ENCODE measurements around the gene ZFHX3. TPM values are rescaled to one million over a fixed set of nuclear protein-coding genes. Genes with fewer than 3 reads are reported as not detected.
A peak's percentile ranks its signal among the peaks of the same experiment; 100 is the strongest.

ZFHX3 gene
- total and polyA plus RNA-seq, 2 experiments from 2014 or later = 6.7 to 12.2 TPM

GRCh38 chr16:73052576-73052975 lies 4.6 kb upstream of the ZFHX3 start:
- H3K9me3 ChIP-seq (ENCODE audit: low read depth) = no peaks in the 10 kb centered on the region
- peaks cover 66% of the 10 kb centered on the region for H3K4me1 ChIP-seq (ENCODE audit: low read depth)
- no peak for DNase-seq (ENCODE audit: low read depth in 1 of 2, low spot score in 1 of 2)
- no peaks in the 10 kb centered on the region for H3K36me3 ChIP-seq
- no peak for TF ChIP-seq CTCF (IDR thresholded peaks at IDR 0.05; ENCODE audit: low read depth, low read length)
- H3K4me3 ChIP-seq = no peak overlapping the region
- H3K27me3 ChIP-seq = peaks cover 70% of the 10 kb centered on the region
- no peak overlapping the region for H3K27ac ChIP-seq

GRCh38 chr16:73051961-73052360 lies 4.0 kb upstream of the ZFHX3 start:
- no peak overlapping the region for H3K4me3 ChIP-seq
- no peaks in the 10 kb centered on the region for H3K36me3 ChIP-seq
- DNase-seq (ENCODE audit: low read depth in 1 of 2, low spot score in 1 of 2) = no peak
- peaks cover 64% of the 10 kb centered on the region for H3K27me3 ChIP-seq
- no peak for TF ChIP-seq CTCF (IDR thresholded peaks at IDR 0.05; ENCODE audit: low read depth, low read length)
- peaks cover 68% of the 10 kb centered on the region for H3K4me1 ChIP-seq (ENCODE audit: low read depth)
- no peak overlapping the region for H3K27ac ChIP-seq
- no peaks in the 10 kb centered on the region for H3K9me3 ChIP-seq (ENCODE audit: low read depth)

- no peak for TF ChIP-seq CTCF (IDR thresholded peaks at IDR 0.05; ENCODE audit: low read depth, low read length)
- Histone ChIP-seq H3K27me3 (peaks cover 57% of the 10 kb centered on the region), H3K9me3 (ENCODE audit: low read depth) (no peaks in the 10 kb centered on the region), H3K36me3 (no peaks in the 10 kb centered on the region), H3K27ac (peak overlapping the region; percentile 72), H3K4me1 (ENCODE audit: low read depth) (peaks cover 68% of the 10 kb centered on the region), H3K4me3 (no peak overlapping the region)
- DNase-seq (ENCODE audit: low read depth in 1 of 2, low spot score in 1 of 2) = no peak
Measured at GRCh38 chr16:73051226-73051625, 3.3 kb upstream of the ZFHX3 start.

- peaks cover 49% of the 10 kb centered on the region for H3K27me3 ChIP-seq
Measured at GRCh38 chr16:73050201-73051099, 2.5 kb upstream of the ZFHX3 start.

GRCh38 chr16:73049511-73049910 lies 1.6 kb upstream of the ZFHX3 start:
- Histone ChIP-seq H3K4me3 (no peak overlapping the region), H3K27ac (no peak overlapping the region), H3K9me3 (ENCODE audit: low read depth) (no peaks in the 10 kb centered on the region), H3K36me3 (no peaks in the 10 kb centered on the region), H3K27me3 (peaks cover 39% of the 10 kb centered on the region), H3K4me1 (ENCODE audit: low read depth) (peaks cover 62% of the 10 kb centered on the region)
- no peak for DNase-seq (ENCODE audit: low read depth in 1 of 2, low spot score in 1 of 2)
- TF ChIP-seq CTCF (IDR thresholded peaks at IDR 0.05; ENCODE audit: low read depth, low read length) = no peak

More at GRCh38 chr16:73050201-73051099, 2.5 kb upstream of the ZFHX3 start:
- DNase-seq (ENCODE audit: low read depth in 1 of 2, low spot score in 1 of 2) = no peak
- H3K4me1 ChIP-seq (ENCODE audit: low read depth) = peaks cover 69% of the 10 kb centered on the region
- no peak overlapping the region for H3K4me3 ChIP-seq
- TF ChIP-seq CTCF (IDR thresholded peaks at IDR 0.05; ENCODE audit: low read depth, low read length) = no peak
- peak overlapping the region; percentile 72 for H3K27ac ChIP-seq
- H3K9me3 ChIP-seq (ENCODE audit: low read depth) = no peaks in the 10 kb centered on the region
- no peaks in the 10 kb centered on the region for H3K36me3 ChIP-seq

All from cardiac muscle cell (in vitro differentiated cells and primary cell).